Tibial nerve (tissue), 4 donors: Measurements from ENCODE around the gene KCNH5. TPM values are rescaled to one million over a fixed set of nuclear protein-coding genes. Genes with fewer than 3 reads are reported as not detected.

Experiments used
- DNase-seq, 2 donors: peaks; one replicate each; pipeline ENCODE4 v3.0.0-alpha.2; 2019; ENCODE audit warnings: low spot score in 2 of 2
- H3K27ac ChIP-seq, 4 donors: fragments of 200-600 bp; sonication (generic) in 3 of 4; one replicate each; pipeline ENCODE4 v1.5.1; 2017 to 2019; ENCODE audit warnings: mild to moderate bottlenecking in 1 of 4
- H3K27me3 ChIP-seq, 2 donors: fragments of 200-600 bp; sonication (generic) in 1 of 2; one replicate each; pipeline versions ENCODE4 v1.5.1 to v1.6.0; 2017 to 2019
- H3K36me3 ChIP-seq, 3 donors: fragments of 200-600 bp; sonication (generic); one replicate each; pipeline ENCODE4 v1.5.1; 2018 to 2019
- H3K4me1 ChIP-seq, 4 donors: fragments of 200-600 bp; sonication (generic) in 3 of 4; one replicate each; pipeline ENCODE4 v1.5.1; 2017 to 2019
- H3K4me3 ChIP-seq, 4 donors: fragments of 200-600 bp; sonication (generic) in 3 of 4; one replicate each; pipeline ENCODE4 v1.5.1; 2017 to 2019; ENCODE audit warnings: mild to moderate bottlenecking in 1 of 4, moderate library complexity in 1 of 4
- H3K9me3 ChIP-seq, 4 donors: fragments of 200-600 bp; sonication (generic) in 3 of 4; one replicate each; pipeline ENCODE4 v1.5.1; 2017 to 2019
- EP300 ChIP-seq, 2 donors: sonication (generic); formaldehyde crosslinking; IDR thresholded peaks; one replicate each; pipeline ENCODE4 v1.6.1; 2017; ENCODE audit warnings: antibody characterized with exemption in 2 of 2, mild to moderate bottlenecking in 1 of 2
- POLR2A ChIP-seq, 2 donors: fragments of 450-650 bp; IDR thresholded peaks; one replicate each; pipeline ENCODE4 v1.6.1; 2017; ENCODE audit warnings: antibody characterized with exemption in 2 of 2, mild to moderate bottlenecking in 2 of 2, moderate library complexity in 2 of 2
- WGBS, 2 donors: methylation state at CpG; one replicate each; pipeline ENCODE4 v1.1.5; 2018; 5-methylcytosine and 5-hydroxymethylcytosine counted together
- total RNA-seq, 4 donors: library from RNA; depleted of rRNA; stranded (reverse); fragments of >200 nt; gene quantifications; one replicate each; pipeline ENCODE4 v1.1.0, GENCODE V29; 2016
- TF ChIP-seq, protein P1 (sequence below), 5 experiments: fragments of 200-600 bp in 3 of 5; fragments of 450-650 bp in 2 of 5; sonication (generic) in 3 of 5; IDR thresholded peaks; one replicate each; pipeline ENCODE4 v1.5.1; 2016 to 2019; ENCODE audit warnings: antibody characterized with exemption in 5 of 5, mild to moderate bottlenecking in 3 of 5, moderate library complexity in 2 of 5

The KCNH5 gene
- total RNA-seq, 4 donors from 2014 or later: not detected

DNA sequence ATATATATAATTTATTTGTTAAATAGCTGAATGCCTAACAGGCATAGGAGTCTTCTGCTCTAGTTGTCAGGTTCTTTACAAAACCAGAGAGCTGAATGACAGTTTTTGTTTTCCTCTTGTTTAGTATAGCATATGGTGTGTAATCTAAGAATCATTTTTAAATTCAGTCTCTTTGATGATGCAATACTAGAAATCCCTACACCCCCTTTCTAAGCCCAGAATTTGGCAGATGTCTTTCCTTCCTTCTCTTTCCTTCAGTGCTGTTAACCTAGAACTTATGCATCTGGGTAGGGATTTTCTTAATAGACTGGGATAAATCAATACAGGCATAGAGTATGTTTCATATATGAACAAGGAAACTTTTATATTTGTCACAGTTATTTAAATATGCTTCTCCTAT lies 198.1 kb downstream of the KCNH5 start:
- TF ChIP-seq EP300 (IDR thresholded peaks at IDR 0.05): no peak
- TF ChIP-seq, protein P1, sequence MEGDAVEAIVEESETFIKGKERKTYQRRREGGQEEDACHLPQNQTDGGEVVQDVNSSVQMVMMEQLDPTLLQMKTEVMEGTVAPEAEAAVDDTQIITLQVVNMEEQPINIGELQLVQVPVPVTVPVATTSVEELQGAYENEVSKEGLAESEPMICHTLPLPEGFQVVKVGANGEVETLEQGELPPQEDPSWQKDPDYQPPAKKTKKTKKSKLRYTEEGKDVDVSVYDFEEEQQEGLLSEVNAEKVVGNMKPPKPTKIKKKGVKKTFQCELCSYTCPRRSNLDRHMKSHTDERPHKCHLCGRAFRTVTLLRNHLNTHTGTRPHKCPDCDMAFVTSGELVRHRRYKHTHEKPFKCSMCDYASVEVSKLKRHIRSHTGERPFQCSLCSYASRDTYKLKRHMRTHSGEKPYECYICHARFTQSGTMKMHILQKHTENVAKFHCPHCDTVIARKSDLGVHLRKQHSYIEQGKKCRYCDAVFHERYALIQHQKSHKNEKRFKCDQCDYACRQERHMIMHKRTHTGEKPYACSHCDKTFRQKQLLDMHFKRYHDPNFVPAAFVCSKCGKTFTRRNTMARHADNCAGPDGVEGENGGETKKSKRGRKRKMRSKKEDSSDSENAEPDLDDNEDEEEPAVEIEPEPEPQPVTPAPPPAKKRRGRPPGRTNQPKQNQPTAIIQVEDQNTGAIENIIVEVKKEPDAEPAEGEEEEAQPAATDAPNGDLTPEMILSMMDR (IDR thresholded peaks at IDR 0.05): no peak
- TF ChIP-seq POLR2A (IDR thresholded peaks at IDR 0.05): no peak

DNA sequence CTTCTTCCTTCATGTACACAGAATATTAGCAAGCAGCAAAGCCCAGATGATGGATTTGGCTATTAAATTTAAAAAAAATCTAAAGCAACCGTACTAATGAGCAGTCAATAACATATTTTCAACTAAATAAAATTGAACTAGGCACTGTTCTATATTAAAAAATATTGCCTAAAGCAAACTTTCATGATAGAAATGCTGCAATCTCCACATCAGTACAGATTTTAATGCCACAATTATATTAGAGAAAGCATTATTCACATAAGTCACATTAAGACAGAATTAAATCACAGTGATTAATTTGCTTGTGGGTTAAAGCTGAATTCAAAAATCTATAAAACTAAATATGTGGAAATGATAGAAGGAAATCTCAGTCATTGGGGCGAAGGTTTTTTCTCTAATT lies 200.7 kb downstream of the KCNH5 start:
- H3K4me3 ChIP-seq: no peak overlapping the region
- no peaks in the 10 kb centered on the region for H3K4me1 ChIP-seq
- no peak for TF ChIP-seq POLR2A (IDR thresholded peaks at IDR 0.05)
- TF ChIP-seq, protein P1 (IDR thresholded peaks at IDR 0.05): no peak
- TF ChIP-seq EP300 (IDR thresholded peaks at IDR 0.05): no peak
- H3K9me3 ChIP-seq: no peaks in the 10 kb centered on the region
- no peak for DNase-seq
- H3K36me3 ChIP-seq: no peaks in the 10 kb centered on the region
- H3K27ac ChIP-seq: no peak overlapping the region
- H3K27me3 ChIP-seq: no peaks in the 10 kb centered on the region
- 83 to 89% methylated on average over 2 of the region's 2 CpGs for WGBS, 2 donors

More for the DNA sequence above, 198.1 kb downstream of the KCNH5 start:
- no peaks in the 10 kb centered on the region for H3K27me3 ChIP-seq
- no peaks in the 10 kb centered on the region for H3K9me3 ChIP-seq
- no peaks in the 10 kb centered on the region for H3K4me1 ChIP-seq
- H3K4me3 ChIP-seq: no peak overlapping the region
- H3K27ac ChIP-seq: no peak overlapping the region
- DNase-seq: no peak
- H3K36me3 ChIP-seq: no peaks in the 10 kb centered on the region

DNA sequence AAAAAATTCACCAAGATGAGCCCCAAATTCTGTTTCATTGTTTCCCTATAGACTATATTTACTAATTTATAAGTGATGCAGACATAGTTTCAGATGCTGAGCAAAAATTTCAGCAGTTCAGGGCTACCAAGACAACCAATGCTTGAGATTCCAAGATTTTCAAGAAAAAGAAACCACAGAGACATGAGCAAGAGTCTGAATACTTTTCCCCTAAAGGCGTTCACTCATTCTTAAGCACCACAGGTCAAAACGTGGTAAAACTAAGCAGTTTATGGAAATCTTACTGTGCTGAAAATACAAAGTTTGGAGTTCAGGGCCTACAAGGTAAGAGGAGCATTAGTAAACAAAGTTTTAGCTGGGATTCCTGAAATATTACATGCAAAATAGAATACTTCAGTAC lies 221.2 kb downstream of the KCNH5 start:
- no peak for DNase-seq
- H3K27ac ChIP-seq: no peak overlapping the region
- peaks cover 0 to 9% (median 0%) of the 10 kb centered on the region in 4 donors for H3K9me3 ChIP-seq
- no peaks in the 10 kb centered on the region for H3K27me3 ChIP-seq
- no peak overlapping the region for H3K4me3 ChIP-seq
- H3K4me1 ChIP-seq: no peaks in the 10 kb centered on the region
- WGBS, 2 donors: 73 to 75% methylated on average over 2 of the region's 2 CpGs
- no peaks in the 10 kb centered on the region for H3K36me3 ChIP-seq
- TF ChIP-seq POLR2A (IDR thresholded peaks at IDR 0.05): no peak
- no peak for TF ChIP-seq EP300 (IDR thresholded peaks at IDR 0.05)
- TF ChIP-seq, protein P1 (IDR thresholded peaks at IDR 0.05): no peak

DNA sequence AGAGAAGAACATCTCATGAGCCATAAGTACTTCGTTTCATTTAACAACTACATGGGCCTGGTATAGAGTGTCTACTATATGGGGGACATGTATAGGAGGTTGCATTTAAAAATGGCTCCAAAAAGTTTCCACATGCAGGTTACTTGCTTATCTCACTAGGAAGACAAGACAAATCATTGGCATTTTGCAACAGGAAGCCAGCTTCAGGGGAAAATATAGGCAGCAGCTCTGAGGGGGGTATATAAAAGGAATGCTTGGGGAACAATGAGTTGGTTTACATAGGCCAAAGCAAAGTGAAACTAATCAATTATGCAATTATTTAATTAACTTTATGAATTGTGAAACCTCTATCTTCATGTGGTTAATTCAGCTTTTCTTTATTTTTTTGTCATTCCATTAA lies 225.3 kb downstream of the KCNH5 start:
- Histone ChIP-seq H3K4me1 (no peaks in the 10 kb centered on the region), H3K4me3 (no peak overlapping the region), H3K36me3 (no peaks in the 10 kb centered on the region), H3K27me3 (no peaks in the 10 kb centered on the region), H3K27ac (no peak overlapping the region), H3K9me3 (peaks cover 0 to 28% (median 2%) of the 10 kb centered on the region in 4 donors)
- TF ChIP-seq, protein P1 (IDR thresholded peaks at IDR 0.05): no peak
- no peak for TF ChIP-seq POLR2A (IDR thresholded peaks at IDR 0.05)
- no peak for DNase-seq
- 80 to 85% methylated on average over 1 of the region's 1 CpG for WGBS, 2 donors

DNA sequence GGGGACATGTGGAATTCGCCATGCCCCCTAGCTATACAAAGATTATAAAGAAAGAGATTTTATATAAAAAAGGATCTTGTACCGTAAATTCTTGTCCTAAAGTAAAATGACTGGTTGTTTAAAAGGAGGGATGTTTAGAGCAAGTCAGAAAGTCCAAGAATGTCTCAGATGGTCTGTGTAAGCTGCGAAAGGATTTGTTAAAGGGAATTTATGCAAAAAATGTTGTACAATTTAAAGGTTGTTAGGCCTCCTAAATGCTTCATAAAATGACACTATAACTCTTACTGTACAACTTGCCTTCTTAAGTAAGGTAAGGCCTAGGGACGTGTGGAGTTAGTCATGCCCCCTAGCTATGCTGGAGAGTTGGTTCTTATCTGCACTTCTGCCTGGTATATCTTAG lies 237.6 kb downstream of the KCNH5 start:
- Histone ChIP-seq H3K4me3 (no peak overlapping the region), H3K4me1 (no peaks in the 10 kb centered on the region), H3K27me3 (no peaks in the 10 kb centered on the region), H3K27ac (no peak overlapping the region), H3K9me3 (no peaks in the 10 kb centered on the region), H3K36me3 (no peaks in the 10 kb centered on the region)
- 86% methylated on average over 4 of the region's 4 CpGs for WGBS, 2 donors
- no peak for DNase-seq
- TF ChIP-seq POLR2A (IDR thresholded peaks at IDR 0.05): no peak
- no peak for TF ChIP-seq EP300 (IDR thresholded peaks at IDR 0.05)
- TF ChIP-seq, protein P1 (IDR thresholded peaks at IDR 0.05): no peak
